Measurements from ENCODE around the gene MAP1S.
A peak's percentile ranks its signal among the peaks of the same experiment; 100 is the strongest.

The MAP1S gene

GRCh38 chr19:17718947-17719711 lies at the start of gene MAP1S:
MAP1S (plus strand) TSS chr19:17719480; CDS start chr19:17719503, 23 bp downstream.
- peak; percentile 96 for DNase-seq

GRCh38 chr19:17671906-17672305 lies 47.4 kb upstream of the MAP1S start:
- peak; percentile 49 for DNase-seq

GRCh38 chr19:17673937-17674799 lies 45.1 kb upstream of the MAP1S start:
- DNase-seq: no peak

- no peak for DNase-seq
Observed at GRCh38 chr19:17676295-17676694, 43.0 kb upstream of the MAP1S start.

GRCh38 chr19:17677002-17677401 lies 42.3 kb upstream of the MAP1S start:
- DNase-seq: no peak

GRCh38 chr19:17678836-17679235 lies 40.4 kb upstream of the MAP1S start:
- no peak for DNase-seq

- no peak for DNase-seq
Observed at GRCh38 chr19:17679526-17680229, 39.6 kb upstream of the MAP1S start.

GRCh38 chr19:17680230-17680722 lies 39.0 kb upstream of the MAP1S start:
- peak; percentile 80 for DNase-seq

- no peak for DNase-seq
Observed at GRCh38 chr19:17681505-17682125, 37.7 kb upstream of the MAP1S start.

- no peak for DNase-seq
Observed at GRCh38 chr19:17682273-17682672, 37.0 kb upstream of the MAP1S start.

GRCh38 chr19:17683078-17683477 lies 36.2 kb upstream of the MAP1S start:
- no peak for DNase-seq

GRCh38 chr19:17684256-17684655 lies 35.0 kb upstream of the MAP1S start:
- no peak for DNase-seq

- DNase-seq: no peak
Observed at GRCh38 chr19:17685451-17686022, 33.7 kb upstream of the MAP1S start.

- no peak for DNase-seq
Observed at GRCh38 chr19:17686023-17686521, 33.2 kb upstream of the MAP1S start.

- peak; percentile 63 for DNase-seq
Observed at GRCh38 chr19:17686592-17687024, 32.7 kb upstream of the MAP1S start.

GRCh38 chr19:17687141-17687856 lies 32.0 kb upstream of the MAP1S start:
- DNase-seq: no peak

- DNase-seq: peak; percentile 83
Observed at GRCh38 chr19:17687857-17688784, 31.2 kb upstream of the MAP1S start, which contains the start of gene UNC13A. UNC13A (minus strand) TSS chr19:17688354; CDS start chr19:17688199, 155 bp downstream.

- DNase-seq: no peak
Observed at GRCh38 chr19:17688853-17689595, 30.3 kb upstream of the MAP1S start.

- DNase-seq: no peak
Observed at GRCh38 chr19:17692566-17692965, 26.7 kb upstream of the MAP1S start.
